HG03342 (cell line): ENCODE data around the gene CCDC117.
"Not testable (repeated sequence)": the region's sequence is repeated elsewhere in the genome, so short reads cannot be mapped to it uniquely, and the experiment has no call there.

Source experiments
- ATAC-seq: cut with Tn5 transposase; IDR thresholded peaks from one replicate; pipeline ENCODE4 v1.9.1; 2021; ENCODE audit warnings: mild to moderate bottlenecking, moderate library complexity; ENCODE audit not compliant: unreplicated experiment

CCDC117 gene

GRCh38 chr22:28772633-28773460 is at the start of gene CCDC117:
Gene CCDC117, plus strand, starts transcription at chr22:28772695. Its CDS starts 155 bp downstream, at chr22:28772850.
- peak; percentile 86 for ATAC-seq

GRCh38 chr22:28728002-28728401 is 44.5 kb upstream of the CCDC117 start:
- ATAC-seq, result no peak

- no peak for ATAC-seq
Observed at GRCh38 chr22:28728621-28729313, 43.7 kb upstream of the CCDC117 start.

- ATAC-seq, result no peak
Observed at GRCh38 chr22:28730179-28730578, 42.3 kb upstream of the CCDC117 start.

- no peak for ATAC-seq
Observed at GRCh38 chr22:28734393-28734792, 38.1 kb upstream of the CCDC117 start.

- ATAC-seq, result no peak
Observed at GRCh38 chr22:28736301-28737155, 36.0 kb upstream of the CCDC117 start.

GRCh38 chr22:28737701-28738100 is 34.8 kb upstream of the CCDC117 start:
- ATAC-seq, result no peak

GRCh38 chr22:28738876-28739275 is 33.6 kb upstream of the CCDC117 start:
- ATAC-seq, result not testable (repeated sequence)

GRCh38 chr22:28741200-28741784 is 31.2 kb upstream of the CCDC117 start:
- ATAC-seq, result no peak

- ATAC-seq, result peak; percentile 91
Observed at GRCh38 chr22:28741785-28742561, 30.5 kb upstream of the CCDC117 start, which contains the start of the genes CHEK2 and HSCB. Gene CHEK2, minus strand, starts transcription at chr22:28741820. Its CDS starts 7,099 bp downstream, at chr22:28734721. Gene HSCB, plus strand, starts transcription at chr22:28742039. Its CDS starts 57 bp downstream, at chr22:28742096.

GRCh38 chr22:28742562-28742962 is 29.9 kb upstream of the CCDC117 start:
- ATAC-seq, result no peak

GRCh38 chr22:28743852-28744251 is 28.6 kb upstream of the CCDC117 start:
- no peak for ATAC-seq

GRCh38 chr22:28750471-28750881 is 22.0 kb upstream of the CCDC117 start:
- ATAC-seq, result no peak

GRCh38 chr22:28754512-28754911 is 18.0 kb upstream of the CCDC117 start:
- ATAC-seq, result not testable (repeated sequence)

GRCh38 chr22:28759861-28760560 is 12.5 kb upstream of the CCDC117 start:
- ATAC-seq, result no peak

GRCh38 chr22:28761449-28761755 is 11.1 kb upstream of the CCDC117 start:
- ATAC-seq, result no peak

GRCh38 chr22:28762000-28762399 is 10.5 kb upstream of the CCDC117 start:
- ATAC-seq, result not testable (repeated sequence)

- no peak for ATAC-seq
Observed at GRCh38 chr22:28766628-28767027, 5.9 kb upstream of the CCDC117 start.

GRCh38 chr22:28768701-28769393 is 3.6 kb upstream of the CCDC117 start:
- no peak for ATAC-seq
